Measurements from ENCODE around the gene FKTN.

FKTN gene

DNA sequence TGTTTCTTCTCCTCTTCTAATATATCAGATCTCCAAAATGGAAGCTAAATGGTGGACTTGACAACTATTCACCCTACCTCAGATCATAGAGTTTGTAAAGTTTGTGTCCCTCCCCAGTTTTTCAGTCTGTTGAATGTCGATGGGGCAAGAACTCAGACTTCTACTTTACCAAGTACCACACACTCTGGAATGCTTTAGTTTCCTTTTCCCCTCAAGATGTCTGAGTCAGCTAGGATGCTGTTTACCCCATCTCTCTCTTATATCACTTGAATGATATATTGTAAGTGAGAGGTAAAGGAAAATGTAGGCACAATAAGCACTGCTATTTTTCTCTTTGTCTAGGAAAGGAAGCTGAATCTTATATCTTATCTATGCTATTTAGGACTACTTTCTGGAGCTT lies 78.4 kb downstream of the FKTN start:
- H2AFZ ChIP-seq (ENCODE audit: low read length): no peak overlapping the region
- no peaks in the 10 kb centered on the region for H3K27me3 ChIP-seq (ENCODE audit: insufficient read depth, low read length)
- no peak overlapping the region for H3K4me2 ChIP-seq (ENCODE audit: low read length)
- H3K9me2 ChIP-seq (ENCODE audit: low read depth, low read length): no peaks in the 10 kb centered on the region
- H3K4me1 ChIP-seq (ENCODE audit: insufficient read depth, low read length, severe bottlenecking): no peaks in the 10 kb centered on the region
- H3K27ac ChIP-seq (ENCODE audit: low read depth, low read length, poor library complexity, severe bottlenecking): no peak overlapping the region
- TF ChIP-seq EZH2 (IDR thresholded peaks at IDR 0.05; ENCODE audit: borderline replicate concordance, low read length) (no peak), CTCF (IDR thresholded peaks at IDR 0.05; ENCODE audit: low read length) (no peak)
- no peak overlapping the region for H3K9ac ChIP-seq (ENCODE audit: low read length)
- no peaks in the 10 kb centered on the region for H3F3A ChIP-seq (ENCODE audit: insufficient read depth, low read length)
- no peaks in the 10 kb centered on the region for H3K9me3 ChIP-seq (ENCODE audit: low read length)
- H3K36me3 ChIP-seq (ENCODE audit: insufficient read depth, low read length): peaks cover 3% of the 10 kb centered on the region; the same call in 1 of the 2 replicates
- H3K4me3 ChIP-seq (ENCODE audit: low read depth, low read length, poor library complexity, severe bottlenecking): no peak overlapping the region
- H4K20me1 ChIP-seq (ENCODE audit: insufficient read depth, low read length): no peaks in the 10 kb centered on the region
- no peaks in the 10 kb centered on the region for H3K79me2 ChIP-seq (ENCODE audit: insufficient read depth, low read length)

GRCh38 chr9:105637787-105638395 lies 80.0 kb downstream of the FKTN start:
- no peaks in the 10 kb centered on the region for H3K9me3 ChIP-seq (ENCODE audit: low read length)
- TF ChIP-seq CTCF (IDR thresholded peaks at IDR 0.05; ENCODE audit: low read length) (peak; percentile 61), EZH2 (IDR thresholded peaks at IDR 0.05; ENCODE audit: borderline replicate concordance, low read length) (no peak)
- H3K27me3 ChIP-seq (ENCODE audit: insufficient read depth, low read length): no peaks in the 10 kb centered on the region
- peaks cover 3% of the 10 kb centered on the region; the same call in 1 of the 2 replicates for H3K36me3 ChIP-seq (ENCODE audit: insufficient read depth, low read length)
- H3K4me3 ChIP-seq (ENCODE audit: low read depth, low read length, poor library complexity, severe bottlenecking): no peak overlapping the region
- no peaks in the 10 kb centered on the region for H3K9me2 ChIP-seq (ENCODE audit: low read depth, low read length)
- no peak overlapping the region for H3K9ac ChIP-seq (ENCODE audit: low read length)
- no peak overlapping the region for H3K27ac ChIP-seq (ENCODE audit: low read depth, low read length, poor library complexity, severe bottlenecking)
- no peaks in the 10 kb centered on the region for H3K4me1 ChIP-seq (ENCODE audit: insufficient read depth, low read length, severe bottlenecking)
- H4K20me1 ChIP-seq (ENCODE audit: insufficient read depth, low read length): no peaks in the 10 kb centered on the region
- no peaks in the 10 kb centered on the region for H3K79me2 ChIP-seq (ENCODE audit: insufficient read depth, low read length)
- no peak overlapping the region for H2AFZ ChIP-seq (ENCODE audit: low read length)
- no peaks in the 10 kb centered on the region for H3F3A ChIP-seq (ENCODE audit: insufficient read depth, low read length)
- no peak overlapping the region for H3K4me2 ChIP-seq (ENCODE audit: low read length)

DNA sequence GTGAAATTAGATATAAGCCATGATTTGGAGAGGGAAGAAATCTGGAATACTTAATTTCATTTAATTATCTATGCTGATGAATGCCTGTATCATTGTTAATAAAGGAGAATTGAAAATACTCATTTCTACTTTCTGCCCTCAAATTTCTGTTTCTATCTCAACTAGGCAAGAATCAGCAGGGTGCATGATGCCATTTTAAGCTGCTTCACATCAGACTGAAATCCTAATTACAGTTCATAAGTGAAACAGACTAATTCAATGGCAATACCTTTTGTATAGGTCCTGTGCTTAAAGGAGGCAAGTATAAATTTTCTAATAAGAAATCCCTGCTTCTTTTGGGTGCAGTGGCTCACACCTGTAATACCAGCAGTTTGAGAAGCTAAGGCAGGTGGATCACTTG lies 82.0 kb downstream of the FKTN start:
- Histone ChIP-seq H3F3A (ENCODE audit: insufficient read depth, low read length) (no peaks in the 10 kb centered on the region), H3K4me3 (ENCODE audit: low read depth, low read length, poor library complexity, severe bottlenecking) (no peak overlapping the region), H3K36me3 (ENCODE audit: insufficient read depth, low read length) (peaks cover 3% of the 10 kb centered on the region; the same call in 1 of the 2 replicates), H2AFZ (ENCODE audit: low read length) (no peak overlapping the region), H3K9ac (ENCODE audit: low read length) (no peak overlapping the region), H3K9me3 (ENCODE audit: low read length) (no peaks in the 10 kb centered on the region), H3K27me3 (ENCODE audit: insufficient read depth, low read length) (no peaks in the 10 kb centered on the region), H3K79me2 (ENCODE audit: insufficient read depth, low read length) (no peaks in the 10 kb centered on the region), H3K4me2 (ENCODE audit: low read length) (no peak overlapping the region), H4K20me1 (ENCODE audit: insufficient read depth, low read length) (no peaks in the 10 kb centered on the region), H3K27ac (ENCODE audit: low read depth, low read length, poor library complexity, severe bottlenecking) (no peak overlapping the region), H3K4me1 (ENCODE audit: insufficient read depth, low read length, severe bottlenecking) (no peaks in the 10 kb centered on the region), H3K9me2 (ENCODE audit: low read depth, low read length) (no peaks in the 10 kb centered on the region)
- TF ChIP-seq EZH2 (IDR thresholded peaks at IDR 0.05; ENCODE audit: borderline replicate concordance, low read length) (no peak), CTCF (IDR thresholded peaks at IDR 0.05; ENCODE audit: low read length) (no peak)
